Ishikawa (cell line): ENCODE measurements around the gene TWNK.

Experiments
- CEBPB ChIP-seq: IDR thresholded peaks from 2 replicates; pipeline ENCODE4 v1.6.1; 2012
- CREB1 ChIP-seq: IDR thresholded peaks from 2 replicates; pipeline ENCODE4 v1.6.1; 2012; ENCODE audit warnings: low read depth
- EP300 ChIP-seq: IDR thresholded peaks from 2 replicates; pipeline ENCODE4 v1.6.1; 2012; ENCODE audit warnings: borderline replicate concordance
- MAX ChIP-seq: IDR thresholded peaks from 2 replicates; pipeline ENCODE4 v1.6.1; 2012
- TCF12 ChIP-seq: IDR thresholded peaks from 2 replicates; pipeline ENCODE4 v1.6.1; 2012; ENCODE audit warnings: low read depth
- YY1 ChIP-seq: IDR thresholded peaks from 2 replicates; pipeline ENCODE4 v1.6.1; 2012; ENCODE audit warnings: low read depth
- TF ChIP-seq, protein P1 (sequence below): IDR thresholded peaks from 2 replicates; pipeline ENCODE4 v1.6.1; 2012; ENCODE audit warnings: low read depth, mild to moderate bottlenecking

GRCh38 chr10:100977436-100977835 lies 9.9 kb upstream of the TWNK start:
- TF ChIP-seq MAX = no peak
- no peak for TF ChIP-seq CEBPB
- TF ChIP-seq YY1 = no peak
- TF ChIP-seq, protein P1, sequence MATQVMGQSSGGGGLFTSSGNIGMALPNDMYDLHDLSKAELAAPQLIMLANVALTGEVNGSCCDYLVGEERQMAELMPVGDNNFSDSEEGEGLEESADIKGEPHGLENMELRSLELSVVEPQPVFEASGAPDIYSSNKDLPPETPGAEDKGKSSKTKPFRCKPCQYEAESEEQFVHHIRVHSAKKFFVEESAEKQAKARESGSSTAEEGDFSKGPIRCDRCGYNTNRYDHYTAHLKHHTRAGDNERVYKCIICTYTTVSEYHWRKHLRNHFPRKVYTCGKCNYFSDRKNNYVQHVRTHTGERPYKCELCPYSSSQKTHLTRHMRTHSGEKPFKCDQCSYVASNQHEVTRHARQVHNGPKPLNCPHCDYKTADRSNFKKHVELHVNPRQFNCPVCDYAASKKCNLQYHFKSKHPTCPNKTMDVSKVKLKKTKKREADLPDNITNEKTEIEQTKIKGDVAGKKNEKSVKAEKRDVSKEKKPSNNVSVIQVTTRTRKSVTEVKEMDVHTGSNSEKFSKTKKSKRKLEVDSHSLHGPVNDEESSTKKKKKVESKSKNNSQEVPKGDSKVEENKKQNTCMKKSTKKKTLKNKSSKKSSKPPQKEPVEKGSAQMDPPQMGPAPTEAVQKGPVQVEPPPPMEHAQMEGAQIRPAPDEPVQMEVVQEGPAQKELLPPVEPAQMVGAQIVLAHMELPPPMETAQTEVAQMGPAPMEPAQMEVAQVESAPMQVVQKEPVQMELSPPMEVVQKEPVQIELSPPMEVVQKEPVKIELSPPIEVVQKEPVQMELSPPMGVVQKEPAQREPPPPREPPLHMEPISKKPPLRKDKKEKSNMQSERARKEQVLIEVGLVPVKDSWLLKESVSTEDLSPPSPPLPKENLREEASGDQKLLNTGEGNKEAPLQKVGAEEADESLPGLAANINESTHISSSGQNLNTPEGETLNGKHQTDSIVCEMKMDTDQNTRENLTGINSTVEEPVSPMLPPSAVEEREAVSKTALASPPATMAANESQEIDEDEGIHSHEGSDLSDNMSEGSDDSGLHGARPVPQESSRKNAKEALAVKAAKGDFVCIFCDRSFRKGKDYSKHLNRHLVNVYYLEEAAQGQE = no peak
- TF ChIP-seq EP300 = no peak
- TF ChIP-seq CREB1 = no peak
- no peak for TF ChIP-seq TCF12
